Subcutaneous adipose tissue (tissue), 4 donors: ENCODE data around the gene IRAK3. TPM values are rescaled to one million over a fixed set of nuclear protein-coding genes. Genes with fewer than 3 reads are reported as not detected.

Experiments used
- CTCF ChIP-seq: fragments of 450-650 bp; IDR thresholded peaks from one replicate; pipeline ENCODE4 v1.5.1; 2016; ENCODE audit warnings: low read depth, mild to moderate bottlenecking, control low read depth, antibody characterized with exemption, moderate library complexity
- total RNA-seq, 4 donors: library from RNA; depleted of rRNA; stranded (reverse); fragments of >200 nt; gene quantifications; one replicate each; pipeline ENCODE4 v1.1.0, GENCODE V29; 2016

Gene IRAK3
- total RNA-seq, 4 donors from 2014 or later = 83.5 to 111 (median 90.8) TPM

- no peak for TF ChIP-seq CTCF
Observed at GRCh38 chr12:66190519-66191370, 1.7 kb downstream of the IRAK3 start.

- TF ChIP-seq CTCF = no peak
Observed at GRCh38 chr12:66191547-66192126, 2.6 kb downstream of the IRAK3 start.

GRCh38 chr12:66194122-66194521 is 5.1 kb downstream of the IRAK3 start:
- no peak for TF ChIP-seq CTCF

- TF ChIP-seq CTCF = no peak
Observed at GRCh38 chr12:66195242-66195641, 6.2 kb downstream of the IRAK3 start.

GRCh38 chr12:66196806-66197205 is 7.8 kb downstream of the IRAK3 start:
- TF ChIP-seq CTCF = no peak

GRCh38 chr12:66197495-66197921 is 8.5 kb downstream of the IRAK3 start:
- no peak for TF ChIP-seq CTCF

- TF ChIP-seq CTCF = no peak
Observed at GRCh38 chr12:66199141-66199540, 10.1 kb downstream of the IRAK3 start.
